ENCODE results near the gene KHDRBS2.
"Not testable (repeated sequence)": the region's sequence is repeated elsewhere in the genome, so short reads cannot be mapped to it uniquely, and the experiment has no call there.

The KHDRBS2 gene

DNA sequence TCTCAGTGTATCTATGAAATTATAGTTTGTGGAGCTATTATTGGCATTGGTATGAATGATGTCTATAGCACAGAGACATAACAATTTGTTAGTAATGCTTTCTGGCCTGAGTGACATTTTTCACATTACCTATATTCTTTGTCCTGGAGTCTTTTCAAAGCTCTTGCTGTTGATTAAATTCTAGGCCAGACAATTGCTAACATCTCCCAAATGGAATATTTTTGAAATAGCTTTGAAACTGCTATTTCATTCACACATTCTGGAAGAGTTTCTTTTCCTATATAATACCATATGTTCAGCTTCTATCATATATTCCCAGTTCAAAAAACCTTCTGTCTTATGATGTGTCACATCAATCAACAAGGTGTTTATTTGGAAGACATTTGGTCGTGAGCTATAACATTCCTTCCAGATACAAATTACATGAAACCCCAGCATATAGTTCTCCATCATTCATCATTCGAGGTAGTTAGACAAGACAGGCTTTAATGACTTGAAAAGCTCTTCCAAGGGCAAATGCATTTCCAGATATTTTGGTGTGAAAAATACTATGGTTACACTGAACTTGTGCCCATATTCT, 452.8 kb downstream of the KHDRBS2 start:
- no peak for TF ChIP-seq CTCF (conservative IDR thresholded peaks at IDR 0.05)
- no peak overlapping the region for H3K27ac ChIP-seq

GRCh38 chr6:61817716-61818115, 468.3 kb downstream of the KHDRBS2 start:
- H3K27ac ChIP-seq: no peak overlapping the region
- no peak for TF ChIP-seq CTCF (conservative IDR thresholded peaks at IDR 0.05)

DNA sequence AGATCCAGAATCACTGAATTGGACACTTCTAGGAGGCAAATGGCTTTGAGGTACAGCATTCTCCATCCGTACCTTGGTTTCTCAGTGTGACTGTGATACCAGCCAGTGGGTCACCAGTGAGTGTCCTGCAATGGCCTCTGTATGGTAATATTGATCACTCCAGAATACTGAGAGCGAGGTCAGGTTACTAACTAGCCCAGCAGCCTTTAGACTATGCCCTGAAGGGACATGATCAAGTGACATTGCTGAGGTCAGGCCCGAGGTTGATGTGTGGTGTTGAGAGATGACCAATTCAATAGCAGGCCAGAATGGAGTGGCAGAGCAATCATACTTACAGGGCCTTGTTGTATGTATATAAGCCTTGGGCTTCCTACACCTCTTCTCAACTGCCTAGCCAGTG, 476.0 kb downstream of the KHDRBS2 start:
- TF ChIP-seq CTCF (conservative IDR thresholded peaks at IDR 0.05): no peak
- H3K27ac ChIP-seq: no peak overlapping the region

DNA sequence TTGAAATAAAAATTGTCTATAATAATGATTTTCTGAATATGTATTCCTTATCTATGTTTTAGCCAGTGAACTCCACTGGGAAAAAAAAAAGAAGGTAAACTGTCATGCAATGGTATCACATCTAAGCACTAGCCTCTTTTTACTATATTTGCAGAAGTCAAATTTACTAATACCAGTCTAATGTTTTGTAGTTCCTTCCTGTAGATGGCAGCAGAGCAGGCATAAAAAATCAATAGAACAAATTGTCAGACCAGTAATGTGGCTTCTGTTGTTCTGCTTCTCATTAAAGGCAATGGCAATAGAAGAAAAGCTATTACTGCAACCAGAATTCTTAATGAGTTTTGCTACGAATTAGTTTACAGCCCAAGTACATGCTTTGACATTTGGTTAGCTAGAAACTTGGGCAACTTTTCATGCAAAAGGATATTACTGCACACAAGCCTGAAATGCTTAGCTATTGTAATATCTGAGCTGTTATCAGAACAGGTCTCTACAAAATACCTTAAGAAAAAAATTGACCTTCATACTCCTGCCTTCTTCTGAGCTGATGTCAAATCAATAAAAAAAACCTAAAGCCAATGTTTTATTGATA, 476.9 kb downstream of the KHDRBS2 start:
- TF ChIP-seq CTCF (conservative IDR thresholded peaks at IDR 0.05): peak; percentile 81
- H3K27ac ChIP-seq: no peak overlapping the region

DNA sequence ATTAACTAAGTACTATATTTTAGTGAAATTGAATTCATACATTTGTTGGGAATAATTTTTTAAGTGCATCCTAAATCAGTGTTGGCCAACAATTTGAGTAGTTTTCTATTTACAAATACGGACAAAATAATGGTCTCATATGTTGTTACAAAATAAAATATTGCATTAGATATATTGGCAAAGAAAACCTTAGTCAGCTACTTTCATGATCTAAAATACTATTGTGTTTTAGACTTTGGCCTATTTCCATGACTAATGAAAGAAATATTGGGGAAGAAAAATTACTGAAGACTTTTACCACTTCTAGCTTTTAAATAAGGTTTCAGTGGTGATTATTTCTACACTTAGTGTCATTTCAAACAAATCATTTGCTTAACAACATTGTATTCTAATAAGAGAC, 498.0 kb downstream of the KHDRBS2 start:
- no peak for TF ChIP-seq CTCF (conservative IDR thresholded peaks at IDR 0.05)
- H3K27ac ChIP-seq: no peak overlapping the region

- not testable (repeated sequence) for H3K27ac ChIP-seq
Measured at GRCh38 chr6:61769446-61769845, 516.6 kb downstream of the KHDRBS2 start.

- no peak; the same call in 1 of the 2 replicates for TF ChIP-seq CTCF (conservative IDR thresholded peaks at IDR 0.05)
- no peak overlapping the region for H3K27ac ChIP-seq
Measured at GRCh38 chr6:61755739-61756138, 530.3 kb downstream of the KHDRBS2 start.

- H3K27ac ChIP-seq: no peak overlapping the region
- TF ChIP-seq CTCF (conservative IDR thresholded peaks at IDR 0.05): no peak
Measured at GRCh38 chr6:61751986-61752385, 534.0 kb downstream of the KHDRBS2 start.

Data from VCaP (cell line).